ENCODE data around the gene CD24. TPM values are rescaled to one million over a fixed set of nuclear protein-coding genes. Genes with fewer than 3 reads are reported as not detected.

The CD24 gene
- total RNA-seq, 1 experiment from 2014 or later, result 1,551 TPM

GRCh38 chr6:107019047-107019446 is 44.5 kb upstream of the CD24 start:
- Histone ChIP-seq H3K27me3 (ENCODE audit: insufficient read depth, low read length) (no peaks in the 10 kb centered on the region), H4K8ac (replicated peaks; ENCODE audit: insufficient read length, low read depth, low read length) (no peak overlapping the region), H3K9ac (ENCODE audit: extremely low read depth, insufficient read length, low read length) (no peak overlapping the region), H2BK120ac (ENCODE audit: low read depth, low read length, poor library complexity, severe bottlenecking) (no peak overlapping the region), H4K20me1 (ENCODE audit: control insufficient read depth, insufficient read depth, insufficient read length) (no peaks in the 10 kb centered on the region), H3K14ac (ENCODE audit: insufficient read depth, low read length) (no peak overlapping the region), H3T11ph (ENCODE audit: low read length) (no peak overlapping the region), H3K4ac (ENCODE audit: low read depth, low read length) (no peak overlapping the region), H3K79me1 (ENCODE audit: insufficient read depth, low read depth, low read length, poor library complexity, severe bottlenecking) (no peaks in the 10 kb centered on the region), H2AK5ac (ENCODE audit: insufficient read length, low read length) (no peak overlapping the region), H3K23me2 (ENCODE audit: insufficient read length, low read depth, low read length, poor library complexity, severe bottlenecking) (no peaks in the 10 kb centered on the region), H3K23ac (ENCODE audit: insufficient read length, low read depth, low read length) (no peak overlapping the region), H3K56ac (ENCODE audit: insufficient read length, low read depth, low read length) (no peak overlapping the region), H2BK5ac (ENCODE audit: insufficient read length, low read length) (no peak overlapping the region), H2BK20ac (ENCODE audit: low read depth, low read length, poor library complexity, severe bottlenecking) (no peak overlapping the region), H3K27ac (ENCODE audit: insufficient read length, low read depth, low read length) (no peak overlapping the region), H3K79me2 (ENCODE audit: insufficient read depth, low read length) (no peaks in the 10 kb centered on the region), H2AFZ (ENCODE audit: low read length) (no peak overlapping the region), H3K18ac (ENCODE audit: insufficient read length, low read depth, low read length) (no peak overlapping the region), H2BK15ac (ENCODE audit: low read depth, low read length) (no peak overlapping the region), H3K9me3 (ENCODE audit: control insufficient read depth, low read depth, low read length) (no peaks in the 10 kb centered on the region), H4K91ac (ENCODE audit: insufficient read length, low read depth, low read length) (no peak overlapping the region), H3K4me1 (ENCODE audit: insufficient read depth, low read length) (no peaks in the 10 kb centered on the region), H3K4me2 (ENCODE audit: insufficient read depth, insufficient read length, low read length) (no peak overlapping the region), H4K5ac (ENCODE audit: insufficient read length, low read depth, low read length) (no peak overlapping the region), H2BK12ac (ENCODE audit: insufficient read length, low read depth, low read length) (no peak overlapping the region)
- DNase-seq, result no peak
- TF ChIP-seq CTCF (conservative IDR thresholded peaks at IDR 0.05), result no peak
- Mint-ChIP-seq H3K27ac (no peak overlapping the region), H3K9me3 (no peaks in the 10 kb centered on the region), H3K27me3 (ENCODE audit: low read depth) (no peaks in the 10 kb centered on the region), H3K4me1 (peaks cover 0 to 3% of the 10 kb centered on the region in 2 experiments; a peak in 1 of 4 replicates), H3K4me3 (no peak overlapping the region), H3K36me3 (ENCODE audit: insufficient read depth in 1 of 3, low read depth in 3 of 3) (no peaks in the 10 kb centered on the region)
- no CpG with 5 or more reads among the region's 5 CpGs for WGBS (ENCODE audit: extremely low coverage, insufficient read length, low lambda C conversion rate)

Data from H9 (cell line).